Measurements from ENCODE around the gene MARCKS. TPM values are rescaled to one million over a fixed set of nuclear protein-coding genes. Genes with fewer than 3 reads are reported as not detected.

The MARCKS gene
- total and polyA plus RNA-seq, 12 donors, result 6.7 to 65.2 (median 15.6) TPM

- WGBS, 2 donors, result 1% methylated on average over 66 to 67 of the region's 67 CpGs
- peak overlapping the region; percentile 70 to 93 (median 76) for H3K4me3 ChIP-seq
- TF ChIP-seq CTCF (IDR thresholded peaks at IDR 0.05), result peak; percentile 91 to 99 (median 98)
- DNase-seq, result peak; percentile 85 to 91
- peaks cover 0 to 55% (median 34%) of the 10 kb centered on the region in 9 donors for H3K4me1 ChIP-seq
- H3K27ac ChIP-seq, result peak overlapping the region; percentile 92 to 99 (median 94)
- peaks cover 0 to 23% (median 0%) of the 10 kb centered on the region in 9 donors for H3K36me3 ChIP-seq
- no peaks in the 10 kb centered on the region for H3K9me3 ChIP-seq
- H3K27me3 ChIP-seq, result peaks cover 0 to 9% (median 0%) of the 10 kb centered on the region in 7 donors
- intact Hi-C loops (cut with DNase I), result loop anchor here (1.0 to 10.0 kb wide), 25 partner anchors 49 to 1078 kb away; no protein-coding TSS in a partner anchor
- ATAC-seq, result peak; percentile 84 to 98 (median 87)
These were observed 1.6 kb downstream of the MARCKS start for GRCh38 chr6:113858480-113859348.

- H3K27ac ChIP-seq, result peak overlapping the region; percentile 92 to 99 (median 94)
- 5 to 9% methylated on average over 82 to 90 of the region's 90 CpGs for WGBS, 2 donors
- H3K4me1 ChIP-seq, result peaks cover 0 to 48% (median 34%) of the 10 kb centered on the region in 9 donors
- peak in 1 of 9 donors; percentile 22 for TF ChIP-seq CTCF (IDR thresholded peaks at IDR 0.05)
- H3K36me3 ChIP-seq, result peaks cover 0 to 23% (median 0%) of the 10 kb centered on the region in 9 donors
- peak in 3 of 8 donors; percentile 4 to 27 (median 5) for ATAC-seq
- peak; percentile 20 to 48 for DNase-seq
- intact Hi-C loops (cut with DNase I), result loop anchor here (1.0 to 10.0 kb wide), 25 partner anchors 48 to 1079 kb away; no protein-coding TSS in a partner anchor
- H3K9me3 ChIP-seq, result no peaks in the 10 kb centered on the region
- peak overlapping the region; percentile 70 to 93 (median 76) for H3K4me3 ChIP-seq
- peaks cover 0 to 7% (median 0%) of the 10 kb centered on the region in 7 donors for H3K27me3 ChIP-seq
These were observed 2.4 kb downstream of the MARCKS start for GRCh38 chr6:113859349-113860180.

GRCh38 chr6:113860181-113860955 is 3.2 kb downstream of the MARCKS start:
- Histone ChIP-seq H3K4me1 (peaks cover 0 to 44% (median 32%) of the 10 kb centered on the region in 9 donors), H3K36me3 (peaks cover 0 to 23% (median 0%) of the 10 kb centered on the region in 9 donors), H3K27me3 (peaks cover 0 to 4% (median 0%) of the 10 kb centered on the region in 7 donors), H3K9me3 (no peaks in the 10 kb centered on the region), H3K27ac (peak overlapping the region; percentile 92 to 99 (median 94)), H3K4me3 (peak overlapping the region; percentile 70 to 93 (median 76))
- ATAC-seq, result no peak
- WGBS, 2 donors, result 10% methylated on average over 48 to 56 of the region's 56 CpGs
- intact Hi-C loops (cut with DNase I), result loop anchor here in 3 of 10 donors (1.0 to 5.0 kb wide), 3 partner anchors 47 to 1080 kb away; no protein-coding TSS in a partner anchor
- peak; percentile 42 to 63 for DNase-seq
- TF ChIP-seq CTCF (IDR thresholded peaks at IDR 0.05), result no peak

Measured in heart right ventricle (tissue), 16 donors.